Measurements from ENCODE around the gene ARR3. TPM values are rescaled to one million over a fixed set of nuclear protein-coding genes. Genes with fewer than 3 reads are reported as not detected.

Gene ARR3
- not detected in 2 replicates for total RNA-seq

DNA sequence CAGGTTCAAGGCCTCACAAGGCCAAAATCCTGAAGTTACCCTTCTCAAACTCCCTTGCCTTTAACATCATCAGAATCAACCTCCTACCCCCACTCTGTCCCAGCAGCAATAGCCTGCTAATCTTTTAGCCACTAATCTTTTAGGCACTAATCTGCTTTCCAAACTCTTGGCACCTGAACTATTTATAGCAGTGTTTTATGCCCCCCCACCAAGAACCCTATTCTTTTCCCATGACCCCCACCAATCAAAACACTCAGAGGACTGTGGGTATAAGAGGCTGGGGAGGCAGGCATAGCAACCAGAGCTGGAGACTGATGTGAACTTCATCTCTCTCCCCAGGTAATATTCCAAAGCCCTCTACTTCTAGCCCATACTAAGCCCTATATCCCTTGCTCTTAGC, at the start of gene ARR3:
ARR3 (plus strand) TSS at position 301 of the 400 bp plus-strand sequence. CDS start 1,052 bp downstream, outside the sequence.

DNA sequence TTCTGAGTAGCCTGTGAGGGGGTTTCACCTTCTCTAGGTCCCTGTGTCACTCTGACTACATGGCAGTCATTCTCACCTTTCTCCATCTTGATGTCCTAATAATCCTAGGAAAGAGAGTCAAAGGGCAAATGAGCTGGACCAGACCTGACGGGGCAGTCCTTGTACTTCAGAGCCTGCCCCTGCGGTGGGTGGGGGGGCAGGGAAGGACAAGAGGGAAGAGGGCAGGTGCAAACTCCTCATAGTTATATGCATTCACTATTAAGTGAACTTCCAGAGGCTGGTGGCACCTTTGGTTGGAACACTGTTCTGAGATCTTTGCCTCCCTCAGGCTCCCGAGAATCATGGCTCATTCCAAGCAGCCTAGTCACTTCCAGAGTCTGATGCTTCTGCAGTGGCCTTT, 33.8 kb upstream of the ARR3 start, which contains the start of gene AWAT1:
AWAT1 (plus strand) TSS at position 301 of the 400 bp plus-strand sequence; CDS start at position 342, 41 bp downstream.

DNA sequence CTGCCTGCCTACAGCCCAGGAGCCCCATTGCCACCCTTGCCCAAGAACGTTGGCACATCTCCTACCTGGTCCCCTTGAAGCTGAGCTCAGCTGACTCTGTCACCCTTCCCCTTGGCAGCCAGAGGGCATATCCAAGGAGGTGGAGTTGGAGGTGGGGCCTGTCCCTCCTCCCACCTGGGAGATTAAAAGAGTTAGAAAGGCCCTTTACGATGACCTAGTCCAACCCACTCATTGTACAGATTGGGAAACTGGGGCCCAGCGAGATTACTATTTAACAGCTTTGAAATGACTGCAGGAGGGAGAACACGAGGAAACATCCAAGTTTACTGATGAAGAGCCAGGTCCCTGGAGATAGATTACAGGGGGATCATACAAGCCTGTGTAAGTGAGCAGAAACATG, 8.0 kb upstream of the ARR3 start, which contains the start of gene P2RY4:
P2RY4 (minus strand) TSS at position 101 of the 400 bp plus-strand sequence. CDS start 580 bp downstream, outside the sequence.

DNA sequence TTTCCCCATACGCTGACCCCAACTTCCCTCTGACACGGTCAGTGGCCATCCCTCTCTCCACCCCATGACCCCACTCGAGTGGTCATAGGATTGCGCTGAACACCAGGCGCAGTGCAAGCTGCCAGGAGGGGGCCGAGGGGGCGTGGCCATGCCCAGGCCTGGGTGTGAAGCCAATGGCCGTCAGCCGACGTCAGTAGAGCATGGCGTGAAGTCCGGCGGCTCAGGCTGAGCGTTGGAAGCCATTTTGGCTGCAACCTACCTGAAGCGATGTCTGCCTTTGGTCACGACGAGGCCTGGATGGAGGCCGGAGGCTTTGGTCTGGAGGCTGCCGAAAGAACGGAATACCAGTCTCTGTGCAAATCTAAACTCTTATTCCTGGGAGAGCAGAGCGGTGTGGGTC, 13.8 kb downstream of the ARR3 start, which contains the start of gene RAB41:
RAB41 (plus strand) TSS at position 222 of the 400 bp plus-strand sequence; CDS start at position 268, 46 bp downstream.

DNA sequence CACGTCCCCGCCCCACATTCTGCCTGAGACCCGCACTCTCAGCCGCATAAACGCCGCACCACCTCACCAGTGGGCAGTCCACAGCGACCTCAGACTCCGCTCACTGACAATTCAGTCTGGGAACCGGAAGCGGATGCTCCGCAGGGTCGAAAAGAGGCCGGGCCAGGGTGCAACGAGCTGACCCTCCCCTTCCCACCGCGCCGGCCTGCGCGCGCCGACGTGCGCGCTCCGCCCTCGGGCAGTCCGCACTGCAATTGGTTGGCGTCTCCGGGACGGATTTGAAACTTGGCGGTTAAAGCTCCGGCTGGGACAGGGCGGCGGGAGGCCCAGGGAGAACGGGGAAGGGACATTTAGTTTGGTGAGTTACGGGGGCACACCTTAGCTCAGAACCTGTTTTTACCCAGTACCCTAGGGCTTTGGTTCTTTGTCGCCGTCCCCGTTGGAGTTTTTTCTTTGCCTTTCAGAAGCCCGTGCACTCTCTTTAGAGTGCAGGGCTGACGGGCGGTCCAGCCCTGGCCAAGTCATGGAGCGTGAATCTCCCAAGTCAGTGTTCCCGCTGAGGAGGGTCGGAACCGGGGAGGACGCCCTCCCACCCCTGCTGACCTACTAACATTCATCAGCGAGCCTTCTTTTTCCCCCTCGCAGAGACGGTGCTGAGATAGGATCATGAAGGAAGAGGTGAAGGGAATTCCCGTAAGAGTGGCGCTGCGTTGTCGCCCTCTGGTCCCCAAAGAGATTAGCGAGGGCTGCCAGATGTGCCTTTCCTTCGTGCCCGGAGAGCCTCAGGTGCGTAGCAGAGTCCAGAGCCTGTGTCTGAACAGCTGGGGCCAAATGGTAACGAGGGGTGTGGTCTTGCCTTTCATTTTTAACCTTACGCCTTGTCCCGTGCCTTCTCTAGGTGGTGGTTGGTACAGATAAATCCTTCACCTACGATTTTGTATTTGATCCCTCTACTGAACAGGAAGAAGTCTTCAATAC, 21.9 kb downstream of the ARR3 start, which contains the start of the genes KIF4A and PDZD11:
KIF4A (plus strand) TSS at position 312 of the 978 bp plus-strand sequence; CDS start at position 667, 355 bp downstream.
PDZD11 (minus strand) TSS at position 135 of the 978 bp plus-strand sequence. CDS start 586 bp downstream, outside the sequence.

Small RNA genes within 50 kb of the gene (small RNA-seq; reads per million reads assigned to genes)
- gene RNA5SP507 = 0.12 reads per million

Other genes with a start within 250 kb of the ARR3 start
- gene AWAT2, start 218.4 kb upstream of the ARR3 start, total RNA-seq = not detected in 2 replicates
- not detected in 2 replicates for gene OTUD6A, start 205.9 kb upstream of the ARR3 start, total RNA-seq
- 59.4 and 167 TPM in 2 replicates for gene IGBP1, start 134.9 kb upstream of the ARR3 start, total RNA-seq
- gene DGAT2L6, start 90.9 kb upstream of the ARR3 start, total RNA-seq = not detected in 2 replicates
- gene AWAT1, start 33.7 kb upstream of the ARR3 start, total RNA-seq = not detected in 2 replicates
- gene P2RY4, start 8.1 kb upstream of the ARR3 start, total RNA-seq = under 0.01 and 0.43 TPM in 2 replicates
- gene RAB41, start 13.8 kb downstream of the ARR3 start, total RNA-seq = not detected in 2 replicates
- 47.9 and 66.2 TPM in 2 replicates for gene PDZD11, start 21.6 kb downstream of the ARR3 start, total RNA-seq
- 2.7 and 4.1 TPM in 2 replicates for gene KIF4A, start 21.8 kb downstream of the ARR3 start, total RNA-seq
- 0.11 TPM in 1 of 2 replicates, not detected in the other for gene GDPD2, start 155.0 kb downstream of the ARR3 start, total RNA-seq
- 23.6 TPM in 2 replicates for gene DLG3, start 176.5 kb downstream of the ARR3 start, total RNA-seq

Measured in placental epithelial cell (primary cell).